Esophagus squamous epithelium (tissue), 4 donors: ENCODE measurements around the gene SEMA4C.

Experiments used
- CTCF ChIP-seq, 6 experiments: fragments of 450-650 bp in 4 of 6; fragments of 200-600 bp in 2 of 6; sonication (generic) in 2 of 6; IDR thresholded peaks; one replicate each; pipeline ENCODE4 v1.5.1; 2016 to 2019; ENCODE audit warnings: antibody characterized with exemption in 6 of 6, mild to moderate bottlenecking in 4 of 6, moderate library complexity in 4 of 6
- POLR2A ChIP-seq, 4 donors: fragments of 450-650 bp; IDR thresholded peaks; one replicate each; pipeline ENCODE4 v1.6.1; 2017; ENCODE audit warnings: antibody characterized with exemption in 4 of 4, mild to moderate bottlenecking in 4 of 4, moderate library complexity in 3 of 4

GRCh38 chr2:96895746-96896651 is 26.1 kb upstream of the SEMA4C start:
- no peak for TF ChIP-seq CTCF (IDR thresholded peaks at IDR 0.05)
- TF ChIP-seq POLR2A (IDR thresholded peaks at IDR 0.05): no peak
